Immature natural killer cell (primary cell): Measurements from ENCODE around the gene SLC25A21. TPM values are rescaled to one million over a fixed set of nuclear protein-coding genes. Genes with fewer than 3 reads are reported as not detected.

Experiments
- DNase-seq, 3 donors: peaks; one replicate each; pipeline ENCODE4 v3.0.0; 2022; ENCODE audit warnings: mixed read lengths in 1 of 3
- H3K27ac Mint-ChIP-seq, 6 donors: one replicate each; pipeline ENCODE4 v1.8.0; 2020; ENCODE audit warnings: mixed read lengths in 6 of 6, mild to moderate bottlenecking in 5 of 6, inconsistent platforms in 4 of 6, moderate library complexity in 3 of 6
- H3K27me3 Mint-ChIP-seq, 3 donors: one replicate each; pipeline ENCODE4 v1.8.0; 2020 to 2021; ENCODE audit warnings: low read depth in 3 of 3, mild to moderate bottlenecking in 3 of 3, mixed read lengths in 3 of 3, moderate library complexity in 3 of 3, inconsistent platforms in 1 of 3
- H3K36me3 Mint-ChIP-seq, 3 donors: one replicate each; pipeline ENCODE4 v1.8.0; 2020; ENCODE audit warnings: mixed read lengths in 3 of 3, inconsistent platforms in 2 of 3, mild to moderate bottlenecking in 2 of 3
- H3K4me1 Mint-ChIP-seq, 2 donors: one replicate each; pipeline ENCODE4 v1.8.0; 2020; ENCODE audit warnings: inconsistent platforms in 2 of 2, mild to moderate bottlenecking in 2 of 2, mixed read lengths in 2 of 2, moderate library complexity in 1 of 2
- H3K4me3 Mint-ChIP-seq, 5 donors: one replicate each; pipeline ENCODE4 v1.8.0; 2020; ENCODE audit warnings: mild to moderate bottlenecking in 5 of 5, mixed read lengths in 5 of 5, inconsistent platforms in 3 of 5, moderate library complexity in 3 of 5
- H3K9me3 Mint-ChIP-seq, 6 donors: one replicate each; pipeline ENCODE4 v1.8.0; 2020; ENCODE audit warnings: mild to moderate bottlenecking in 6 of 6, mixed read lengths in 6 of 6, inconsistent platforms in 4 of 6, moderate library complexity in 3 of 6
- polyA plus RNA-seq, 3 donors: library from polyadenylated mRNA; unstranded; fragments of 300-500 nt; fragmentation: Illumina TruSeq; gene quantifications; one replicate each; pipeline ENCODE4 v1.2.3, GENCODE V29; 2021

Gene SLC25A21
- polyA plus RNA-seq, 3 donors from 2014 or later = not detected

DNA sequence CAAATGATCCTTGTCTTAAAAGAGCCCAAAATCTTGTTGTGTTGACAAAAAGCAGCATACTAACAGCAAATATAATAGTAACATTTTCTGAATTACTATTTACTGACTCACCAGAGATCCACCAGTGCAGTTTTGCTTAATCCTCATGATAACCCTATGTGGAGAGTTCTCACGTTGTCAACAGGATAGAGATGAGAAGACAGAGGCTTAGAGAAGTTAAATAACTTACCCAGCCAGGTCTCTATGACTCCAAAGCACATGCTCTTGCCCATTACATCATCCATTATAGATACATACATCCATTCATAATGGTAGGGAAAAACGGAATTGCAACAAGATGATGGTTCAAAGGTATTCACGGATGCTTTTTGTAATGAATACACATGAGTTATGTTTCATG is 398.8 kb downstream of the SLC25A21 start:
- H3K27ac Mint-ChIP-seq = no peak overlapping the region
- H3K4me3 Mint-ChIP-seq = no peak overlapping the region
- peaks cover 0 to 4% (median 2%) of the 10 kb centered on the region in 3 donors for H3K27me3 Mint-ChIP-seq
- H3K9me3 Mint-ChIP-seq = peaks cover 5 to 16% (median 12%) of the 10 kb centered on the region in 6 donors
- no peak for DNase-seq
- H3K4me1 Mint-ChIP-seq = no peaks in the 10 kb centered on the region
- H3K36me3 Mint-ChIP-seq = peaks cover 0 to 5% (median 0%) of the 10 kb centered on the region in 3 donors

DNA sequence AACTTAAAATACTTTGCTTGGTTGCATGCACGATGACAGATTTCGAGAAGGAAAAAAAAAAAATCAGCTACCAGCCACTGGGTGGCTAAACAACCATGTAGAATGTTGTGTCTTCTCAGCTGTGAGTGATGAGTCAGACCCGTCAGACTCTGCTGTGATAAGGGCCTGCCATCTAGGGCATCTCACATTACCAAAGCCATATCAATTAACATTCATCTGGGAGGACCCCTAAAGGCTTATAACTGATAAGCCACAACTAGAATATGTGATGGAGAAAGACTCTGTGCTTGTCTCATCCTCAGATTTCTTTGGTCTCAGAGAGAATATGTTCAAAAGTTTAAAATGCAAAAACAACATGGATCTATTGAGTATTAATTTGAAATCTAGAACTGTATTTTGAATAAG is 399.3 kb downstream of the SLC25A21 start:
- H3K36me3 Mint-ChIP-seq = peaks cover 0 to 3% (median 0%) of the 10 kb centered on the region in 3 donors
- no peaks in the 10 kb centered on the region for H3K4me1 Mint-ChIP-seq
- no peak for DNase-seq
- H3K4me3 Mint-ChIP-seq = no peak overlapping the region
- H3K9me3 Mint-ChIP-seq = peaks cover 5 to 16% (median 11%) of the 10 kb centered on the region in 6 donors
- H3K27me3 Mint-ChIP-seq = peaks cover 0 to 4% (median 2%) of the 10 kb centered on the region in 3 donors
- no peak overlapping the region for H3K27ac Mint-ChIP-seq

DNA sequence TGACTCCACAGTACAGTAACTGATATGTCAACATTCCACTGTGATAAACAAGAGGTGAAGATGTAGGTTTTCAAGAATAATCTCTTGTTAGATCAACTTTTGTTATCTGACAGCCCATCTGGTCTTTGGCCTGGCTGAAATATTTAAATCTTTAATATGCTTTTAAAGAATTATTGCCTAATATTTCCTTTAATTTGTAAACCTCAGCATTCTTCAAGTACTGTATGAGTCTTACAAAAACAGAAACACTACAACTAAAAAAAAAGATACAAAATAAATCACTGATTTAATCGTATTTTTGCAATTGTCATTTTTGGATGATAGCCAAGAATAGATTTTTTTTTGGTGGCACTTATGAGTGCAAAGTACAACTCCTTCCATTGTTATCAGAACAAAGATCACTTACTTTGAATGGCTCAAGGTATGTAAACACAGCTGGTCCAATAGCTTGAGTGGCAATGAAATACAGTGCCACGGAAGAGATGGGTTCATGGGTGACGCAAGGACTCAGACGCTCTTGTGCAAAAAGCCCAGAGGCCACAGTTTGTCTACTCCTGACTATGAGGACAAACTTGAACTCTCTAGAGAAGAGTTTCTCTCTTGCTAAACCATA is 401.3 kb downstream of the SLC25A21 start:
- no peak for DNase-seq
- H3K27ac Mint-ChIP-seq = no peak overlapping the region
- no peak overlapping the region for H3K4me3 Mint-ChIP-seq
- no peaks in the 10 kb centered on the region for H3K4me1 Mint-ChIP-seq
- H3K27me3 Mint-ChIP-seq = peaks cover 0 to 4% (median 2%) of the 10 kb centered on the region in 3 donors
- H3K9me3 Mint-ChIP-seq = peaks cover 5 to 16% (median 8%) of the 10 kb centered on the region in 6 donors
- H3K36me3 Mint-ChIP-seq = no peaks in the 10 kb centered on the region

DNA sequence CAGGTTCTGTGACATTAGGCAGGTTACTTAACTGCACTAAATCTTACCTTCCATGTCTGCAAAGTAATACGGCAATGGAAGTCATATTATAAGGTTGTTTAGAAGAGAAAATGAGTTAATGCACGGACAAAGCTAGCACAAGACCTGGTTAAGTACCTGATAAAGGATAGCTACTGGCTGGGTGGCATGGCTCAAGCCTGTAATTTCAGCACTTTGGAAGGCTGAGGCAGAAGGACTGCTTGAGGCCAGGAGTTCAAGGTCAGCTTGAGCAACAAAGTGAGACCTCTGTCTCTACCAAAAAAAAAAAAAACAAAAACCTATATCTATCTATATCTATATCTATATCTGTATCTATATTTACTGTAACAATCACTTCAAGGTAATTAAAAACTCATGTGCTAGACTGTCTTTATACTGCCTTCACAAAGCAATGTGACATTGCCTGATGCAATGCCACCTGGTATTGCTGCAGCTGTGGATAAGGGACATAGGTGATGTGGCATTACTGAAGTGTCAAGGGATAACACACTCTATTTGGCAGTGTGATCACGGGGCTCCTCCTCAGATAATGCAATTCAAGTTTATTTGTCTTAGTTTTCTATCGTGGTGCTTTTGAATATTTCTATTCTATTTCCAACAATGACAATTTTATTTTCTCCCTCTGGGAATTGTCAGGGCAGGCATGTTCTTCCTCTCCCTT is 403.6 kb downstream of the SLC25A21 start:
- Mint-ChIP-seq H3K36me3 (no peaks in the 10 kb centered on the region), H3K27me3 (peaks cover 0 to 3% (median 2%) of the 10 kb centered on the region in 3 donors), H3K4me1 (no peaks in the 10 kb centered on the region), H3K27ac (no peak overlapping the region), H3K9me3 (peaks cover 4 to 11% (median 8%) of the 10 kb centered on the region in 6 donors), H3K4me3 (no peak overlapping the region)
- DNase-seq = no peak

DNA sequence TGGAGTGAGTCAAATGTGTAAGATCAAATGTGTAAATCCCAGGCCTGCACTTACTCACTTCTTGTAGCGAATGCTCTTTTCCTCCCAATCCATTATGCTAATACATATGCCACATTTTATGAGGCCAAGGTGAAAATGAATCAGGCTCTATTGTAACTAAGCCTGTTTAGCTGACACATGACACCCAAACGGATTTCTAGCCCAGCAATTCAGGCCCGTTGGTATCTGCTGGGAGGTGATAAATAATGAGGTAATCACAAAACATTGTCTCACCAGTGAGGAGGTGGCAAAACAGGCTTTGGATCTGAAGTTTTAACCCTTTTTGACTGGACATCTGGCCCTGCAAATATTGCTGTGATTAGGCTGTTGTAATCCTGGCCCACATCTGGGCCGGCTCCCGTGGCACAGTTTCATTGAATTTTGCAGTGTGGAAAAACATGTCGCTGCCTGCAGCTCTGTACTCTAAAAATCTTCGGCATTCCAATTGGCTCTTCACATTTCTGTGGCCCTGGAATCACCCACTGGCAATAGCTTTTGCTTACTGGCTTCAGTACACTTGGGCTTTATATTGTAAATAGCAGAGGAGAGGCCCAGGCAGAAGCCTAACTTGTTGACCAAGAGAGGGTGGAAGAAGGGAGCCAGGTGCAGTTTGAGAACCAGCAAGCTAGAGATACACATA is 404.7 kb downstream of the SLC25A21 start:
- no peaks in the 10 kb centered on the region for H3K36me3 Mint-ChIP-seq

DNA sequence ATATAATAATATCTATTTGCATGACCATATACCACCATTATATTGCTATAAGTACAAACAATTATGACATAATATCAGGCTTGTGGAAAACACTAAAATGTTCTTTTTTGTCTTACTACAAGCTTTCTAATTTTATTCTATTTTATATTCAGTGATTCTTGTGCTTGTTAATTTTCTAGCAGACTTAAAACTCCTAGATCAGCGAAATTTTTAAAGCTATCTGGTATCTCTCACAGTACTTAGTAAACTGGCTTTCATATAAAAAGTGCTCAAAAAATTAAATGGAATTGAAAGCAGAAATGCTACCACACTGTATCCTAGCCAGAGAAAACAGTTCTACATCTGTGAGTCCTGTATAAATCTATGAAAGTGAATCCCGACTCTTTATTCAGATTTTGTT is 405.4 kb downstream of the SLC25A21 start:
- Mint-ChIP-seq H3K36me3 (no peaks in the 10 kb centered on the region), H3K4me1 (no peaks in the 10 kb centered on the region), H3K27me3 (peaks cover 0 to 3% (median 2%) of the 10 kb centered on the region in 3 donors), H3K9me3 (peaks cover 4 to 16% (median 6%) of the 10 kb centered on the region in 6 donors), H3K27ac (no peak overlapping the region), H3K4me3 (no peak overlapping the region)
- no peak for DNase-seq

More for the DNA sequence above, 404.7 kb downstream of the SLC25A21 start:
- Mint-ChIP-seq H3K27me3 (peaks cover 0 to 3% (median 2%) of the 10 kb centered on the region in 3 donors), H3K4me3 (no peak overlapping the region), H3K9me3 (peaks cover 4 to 10% (median 7%) of the 10 kb centered on the region in 6 donors), H3K27ac (no peak overlapping the region), H3K4me1 (no peaks in the 10 kb centered on the region)
- DNase-seq = no peak

DNA sequence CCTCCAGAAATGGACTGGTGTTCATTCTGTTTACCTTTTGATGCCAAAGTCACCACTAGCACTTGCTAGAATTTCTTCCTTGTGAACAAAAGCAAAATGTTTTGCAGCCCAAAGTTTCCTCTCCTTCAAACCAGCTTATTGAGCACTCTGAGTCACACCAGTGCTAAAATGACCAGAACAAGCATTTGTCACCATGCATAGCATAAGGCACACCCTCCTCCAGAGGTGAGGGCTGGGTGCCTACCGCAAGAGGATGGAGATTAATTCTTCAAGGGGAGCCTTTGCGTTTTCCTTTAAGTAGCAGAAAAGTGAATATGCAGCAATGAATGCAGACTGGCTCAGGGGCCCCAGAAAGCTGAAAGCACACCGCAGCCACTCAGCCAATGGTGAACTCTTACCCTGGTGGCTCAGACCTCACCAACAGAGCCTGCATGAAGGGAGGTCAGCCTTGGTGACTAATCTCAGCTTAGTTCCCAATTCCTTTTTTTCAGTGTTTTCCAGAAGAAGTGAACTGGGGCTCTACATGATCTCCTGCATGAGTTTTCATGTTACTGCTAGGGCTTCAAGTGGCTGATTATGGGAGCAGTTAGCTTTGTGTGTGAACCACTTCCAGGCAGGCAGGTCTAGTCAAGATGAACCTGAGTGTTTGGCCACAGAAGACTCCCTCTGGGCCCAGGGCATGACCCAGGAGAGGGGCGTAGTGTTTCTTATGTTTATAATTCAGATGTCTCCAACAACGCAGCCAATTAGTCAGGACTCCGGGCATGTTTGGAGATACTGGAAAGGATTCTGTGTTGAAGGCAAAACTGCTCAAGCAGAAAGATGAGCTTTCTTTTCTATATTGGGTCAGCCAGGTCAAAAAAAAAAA is 414.4 kb downstream of the SLC25A21 start:
- Mint-ChIP-seq H3K9me3 (peaks cover 2 to 21% (median 10%) of the 10 kb centered on the region in 6 donors), H3K4me3 (no peak overlapping the region), H3K36me3 (no peaks in the 10 kb centered on the region), H3K27me3 (peaks cover 0 to 1% (median 0%) of the 10 kb centered on the region in 3 donors), H3K27ac (no peak overlapping the region), H3K4me1 (no peaks in the 10 kb centered on the region)
- DNase-seq = no peak

DNA sequence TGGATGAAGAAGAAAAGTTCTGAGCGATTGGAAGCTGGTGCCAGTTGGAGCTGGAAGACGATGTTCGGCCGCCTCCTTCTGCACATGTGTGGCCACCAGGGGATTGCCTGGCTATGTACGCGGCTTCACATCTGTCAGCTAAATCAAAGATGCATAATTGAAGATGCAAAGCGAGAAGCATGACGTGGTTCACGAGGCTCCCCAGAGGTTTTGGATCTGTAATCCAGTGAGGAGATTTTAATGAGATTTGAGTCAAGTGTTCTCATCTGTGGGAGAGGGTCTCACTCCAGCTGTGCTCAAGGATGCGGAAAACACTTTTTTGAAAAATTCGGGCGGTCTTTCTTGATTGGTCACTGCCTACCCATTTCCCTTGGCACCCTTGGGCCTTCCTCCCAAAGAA is 416.2 kb downstream of the SLC25A21 start:
- H3K4me3 Mint-ChIP-seq = no peak overlapping the region

DNA sequence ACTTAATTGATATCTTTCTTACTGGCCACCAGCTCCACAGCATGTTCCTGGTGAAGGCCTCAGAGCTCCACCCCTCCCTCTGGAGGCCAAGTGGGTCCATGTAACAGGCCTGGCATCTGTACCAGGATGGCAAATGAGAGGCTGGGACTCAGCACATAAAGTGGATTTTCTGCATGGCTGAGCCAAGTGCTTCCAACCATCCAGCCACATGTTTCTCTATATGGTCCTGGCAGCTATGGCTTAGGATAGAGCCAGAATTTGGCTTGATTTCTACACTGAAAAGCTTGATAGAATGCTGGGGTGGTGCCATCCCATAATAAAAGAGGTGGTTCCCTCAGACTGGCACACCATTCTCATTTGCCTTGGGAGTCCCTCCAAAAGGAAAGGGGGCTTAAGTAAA is 416.6 kb downstream of the SLC25A21 start:
- H3K27ac Mint-ChIP-seq = no peak overlapping the region
- H3K27me3 Mint-ChIP-seq = peaks cover 0 to 2% (median 1%) of the 10 kb centered on the region in 3 donors
- H3K9me3 Mint-ChIP-seq = peaks cover 5 to 25% (median 11%) of the 10 kb centered on the region in 6 donors
- no peak overlapping the region for H3K4me3 Mint-ChIP-seq
- no peaks in the 10 kb centered on the region for H3K4me1 Mint-ChIP-seq
- H3K36me3 Mint-ChIP-seq = no peaks in the 10 kb centered on the region
- DNase-seq = no peak

More for the DNA sequence above, 416.2 kb downstream of the SLC25A21 start:
- DNase-seq = no peak
- Mint-ChIP-seq H3K27ac (no peak overlapping the region), H3K9me3 (peaks cover 5 to 25% (median 11%) of the 10 kb centered on the region in 6 donors), H3K36me3 (no peaks in the 10 kb centered on the region), H3K27me3 (peaks cover 0 to 2% (median 1%) of the 10 kb centered on the region in 3 donors), H3K4me1 (no peaks in the 10 kb centered on the region)

DNA sequence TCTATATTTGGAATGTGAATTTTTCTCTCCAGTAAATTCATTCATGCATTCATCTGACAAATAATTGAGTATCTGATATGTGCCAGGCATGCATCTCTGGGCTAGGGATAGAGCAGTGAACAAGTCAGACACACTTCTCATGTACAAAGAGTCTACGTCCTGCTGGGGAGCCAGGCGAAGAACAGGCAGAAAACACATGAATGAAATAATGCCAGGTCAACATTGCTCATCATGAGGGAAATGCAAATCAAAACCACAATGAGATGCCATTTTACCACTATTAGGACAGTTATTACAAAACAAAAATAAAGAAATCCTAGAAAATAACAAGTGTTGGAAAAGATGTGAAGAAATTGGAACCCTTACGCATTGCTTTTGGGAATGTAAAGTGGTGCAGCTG is 420.5 kb downstream of the SLC25A21 start:
- Mint-ChIP-seq H3K27ac (no peak overlapping the region), H3K9me3 (peaks cover 4 to 30% (median 5%) of the 10 kb centered on the region in 6 donors), H3K4me1 (no peaks in the 10 kb centered on the region), H3K4me3 (no peak overlapping the region), H3K36me3 (no peaks in the 10 kb centered on the region), H3K27me3 (peaks cover 0 to 4% (median 0%) of the 10 kb centered on the region in 3 donors)
- DNase-seq = no peak

DNA sequence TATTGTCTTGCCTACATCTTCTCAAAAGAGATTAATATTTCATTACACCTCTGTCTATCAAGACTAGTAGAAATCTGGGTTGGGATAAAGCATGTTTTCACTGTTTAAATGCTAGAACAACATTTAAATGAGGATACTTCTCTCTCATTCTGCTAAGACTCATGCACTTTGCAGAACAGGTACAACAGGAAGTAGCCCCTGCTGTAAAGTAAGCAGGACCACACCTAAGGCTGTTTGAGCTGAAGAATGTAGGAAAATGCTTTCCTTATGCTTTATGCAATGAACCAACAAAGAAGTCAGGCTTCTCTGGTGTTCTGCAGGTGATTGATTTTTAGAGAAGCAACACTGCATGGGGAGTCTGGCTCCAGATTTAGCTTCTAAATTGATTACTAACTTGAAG is 421.3 kb downstream of the SLC25A21 start:
- H3K27me3 Mint-ChIP-seq = peaks cover 0 to 4% (median 0%) of the 10 kb centered on the region in 3 donors

DNA sequence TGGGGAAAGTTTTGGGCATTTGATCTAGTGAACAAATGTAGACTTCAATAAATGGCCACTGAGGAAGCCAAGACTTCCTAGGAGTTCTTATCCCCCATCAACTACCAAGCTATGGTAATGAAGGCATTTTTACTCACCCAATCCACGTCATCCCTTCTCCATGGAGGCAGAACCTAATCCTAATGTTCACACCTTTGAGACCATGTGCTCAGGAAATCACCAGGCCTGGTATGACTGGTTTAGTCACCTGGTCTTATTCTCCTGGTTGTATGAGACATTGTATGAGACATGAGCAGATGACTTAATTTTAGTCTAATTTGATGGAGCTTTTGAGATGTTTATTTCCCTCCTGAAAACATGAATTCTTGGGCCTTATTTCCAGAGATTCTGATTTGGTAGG is 422.2 kb downstream of the SLC25A21 start:
- no peak overlapping the region for H3K4me3 Mint-ChIP-seq
- no peaks in the 10 kb centered on the region for H3K36me3 Mint-ChIP-seq
- H3K27me3 Mint-ChIP-seq = peaks cover 0 to 4% (median 0%) of the 10 kb centered on the region in 3 donors
- no peak overlapping the region for H3K27ac Mint-ChIP-seq
- no peaks in the 10 kb centered on the region for H3K4me1 Mint-ChIP-seq
- H3K9me3 Mint-ChIP-seq = peaks cover 4 to 24% (median 7%) of the 10 kb centered on the region in 6 donors
- DNase-seq = no peak

More for the DNA sequence above, 421.3 kb downstream of the SLC25A21 start:
- Mint-ChIP-seq H3K4me1 (no peaks in the 10 kb centered on the region), H3K4me3 (no peak overlapping the region), H3K9me3 (peaks cover 4 to 30% (median 5%) of the 10 kb centered on the region in 6 donors), H3K27ac (no peak overlapping the region), H3K36me3 (no peaks in the 10 kb centered on the region)
- no peak for DNase-seq

DNA sequence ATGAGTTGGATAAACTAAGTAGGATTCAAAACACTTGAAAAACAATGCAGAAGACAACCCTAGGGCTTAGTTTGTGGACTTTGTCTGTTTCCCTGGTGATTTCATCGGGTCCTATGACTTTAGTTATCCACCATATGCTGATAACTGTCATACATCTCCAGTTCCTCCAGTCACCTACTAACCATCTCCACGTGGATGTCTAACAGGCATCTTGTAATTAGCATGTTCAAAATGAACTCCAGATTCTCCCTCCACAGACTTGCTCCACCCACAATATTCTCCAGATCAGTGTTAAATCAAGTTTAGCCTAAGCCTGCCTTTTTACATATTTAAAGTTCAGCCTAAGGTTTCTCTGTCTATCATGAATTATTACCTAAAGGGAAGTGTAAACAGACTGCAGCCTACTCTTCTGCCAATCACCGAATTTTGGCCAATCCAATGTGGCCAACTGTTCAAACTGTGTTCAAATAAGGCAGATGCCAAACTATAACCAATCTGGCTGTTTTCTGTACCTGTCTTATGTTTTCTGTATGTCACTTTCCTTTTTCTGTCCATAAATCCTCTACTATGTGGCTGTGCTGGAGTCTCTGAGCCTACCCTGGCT is 423.7 kb downstream of the SLC25A21 start:
- no peaks in the 10 kb centered on the region for H3K36me3 Mint-ChIP-seq
- H3K4me1 Mint-ChIP-seq = no peaks in the 10 kb centered on the region
- peaks cover 0 to 4% (median 0%) of the 10 kb centered on the region in 3 donors for H3K27me3 Mint-ChIP-seq
- H3K27ac Mint-ChIP-seq = no peak overlapping the region
- peaks cover 3 to 17% (median 9%) of the 10 kb centered on the region in 6 donors for H3K9me3 Mint-ChIP-seq
- no peak overlapping the region for H3K4me3 Mint-ChIP-seq
- no peak for DNase-seq
